GM23248 (cell line): ENCODE results near the gene HHIP. TPM values are rescaled to one million over a fixed set of nuclear protein-coding genes. Genes with fewer than 3 reads are reported as not detected.

Experiments used
- DNase-seq: peaks from one replicate; pipeline ENCODE4 v3.0.0-alpha.2; 2015
- H2AFZ ChIP-seq: fragments of 200-600 bp; sonication (generic); 2 replicates; pipeline ENCODE4 v1.6.1; 2016; ENCODE audit warnings: antibody characterized with exemption
- H3F3A ChIP-seq: fragments of 200-600 bp; sonication (generic); 2 replicates; pipeline ENCODE4 v1.6.1; 2016; ENCODE audit warnings: mild to moderate bottlenecking, antibody characterized with exemption, mixed run types; ENCODE audit not compliant: insufficient read depth
- H3K27ac ChIP-seq: fragments of 200-600 bp; sonication (generic); 2 replicates; pipeline ENCODE4 v1.5.1; 2016; ENCODE audit warnings: mild to moderate bottlenecking
- H3K27me3 ChIP-seq: fragments of 200-600 bp; sonication (generic); replicated peaks from 2 replicates; pipeline ENCODE4 v1.6.1; 2016; ENCODE audit warnings: mild to moderate bottlenecking; ENCODE audit not compliant: insufficient read depth
- H3K36me3 ChIP-seq: fragments of 200-600 bp; sonication (generic); 2 replicates; pipeline ENCODE4 v1.6.1; 2016; ENCODE audit warnings: low read depth, mild to moderate bottlenecking
- H3K4me1 ChIP-seq: fragments of 200-600 bp; sonication (generic); 2 replicates; pipeline ENCODE4 v1.6.1; 2016; ENCODE audit warnings: mild to moderate bottlenecking; ENCODE audit not compliant: insufficient read depth
- H3K4me2 ChIP-seq: fragments of 200-600 bp; sonication (generic); one replicate; pipeline ENCODE4 v1.6.1; 2016; ENCODE audit warnings: mild to moderate bottlenecking; ENCODE audit not compliant: unreplicated experiment
- H3K4me3 ChIP-seq: fragments of 200-600 bp; sonication (generic); 2 replicates; pipeline ENCODE4 v1.5.1; 2016; ENCODE audit warnings: mild to moderate bottlenecking
- H3K79me2 ChIP-seq: fragments of 200-600 bp; sonication (generic); 2 replicates; pipeline ENCODE4 v1.6.1; 2016; ENCODE audit warnings: mild to moderate bottlenecking; ENCODE audit not compliant: insufficient read depth
- H3K9ac ChIP-seq: fragments of 200-600 bp; sonication (generic); 2 replicates; pipeline ENCODE4 v1.6.1; 2016; ENCODE audit warnings: mild to moderate bottlenecking
- H3K9me2 ChIP-seq: fragments of 200-600 bp; sonication (generic); 2 replicates; pipeline ENCODE4 v1.6.1; 2016; ENCODE audit warnings: mixed run types, mild to moderate bottlenecking, moderate library complexity; ENCODE audit not compliant: insufficient read depth
- H3K9me3 ChIP-seq: fragments of 200-600 bp; sonication (generic); one replicate; pipeline ENCODE4 v1.6.1; 2017; ENCODE audit warnings: low read depth
- H4K20me1 ChIP-seq: fragments of 200-600 bp; sonication (generic); 2 replicates; pipeline ENCODE4 v1.6.0; 2016; ENCODE audit not compliant: insufficient read depth
- EZH2 ChIP-seq: fragments of 200-600 bp; sonication (generic); IDR thresholded peaks from 2 replicates; pipeline ENCODE4 v1.6.1; 2018; ENCODE audit warnings: antibody characterized with exemption, mild to moderate bottlenecking; ENCODE audit not compliant: insufficient read depth, poor library complexity, severe bottlenecking
- EZH2phosphoT487 ChIP-seq: fragments of 200-600 bp; sonication (generic); IDR thresholded peaks from 2 replicates; pipeline ENCODE4 v1.6.1; 2018; ENCODE audit warnings: antibody characterized with exemption, moderate library complexity, mild to moderate bottlenecking, low read depth; ENCODE audit not compliant: insufficient read depth
- whole genome bisulfite sequencing, 2 experiments: methylation state at CpG; one replicate each; pipeline ENCODE4 v1.1.6; 2015 to 2017; ENCODE audit warnings: low lambda C conversion rate in 2 of 2, low coverage in 1 of 2; ENCODE audit errors: missing lambda C conversion rate in 2 of 2; 5-methylcytosine and 5-hydroxymethylcytosine counted together
- in situ Hi-C: fragments of 300-500 bp; cut with MboI; formaldehyde crosslinking; loops from 2 replicates; pipeline ENCODE4 v1.15.0; 2020
- polyA plus RNA-seq: library from polyadenylated mRNA; unstranded; fragments of >200 nt; fragmentation: Nextera tagmentation; extraction: Ambion mirVana; gene quantifications from 2 replicates; pipeline ENCODE4 v1.2.1, GENCODE V29; 2016
- total RNA-seq: library from RNA; depleted of rRNA; stranded (reverse); fragments of >200 nt; shearing (Covaris generic); gene quantifications from 2 replicates; pipeline ENCODE4 v1.2.3, GENCODE V29; 2014

The HHIP gene
- total and polyA plus RNA-seq, 2 experiments from 2014 or later: under 0.01 to 0.06 TPM

DNA sequence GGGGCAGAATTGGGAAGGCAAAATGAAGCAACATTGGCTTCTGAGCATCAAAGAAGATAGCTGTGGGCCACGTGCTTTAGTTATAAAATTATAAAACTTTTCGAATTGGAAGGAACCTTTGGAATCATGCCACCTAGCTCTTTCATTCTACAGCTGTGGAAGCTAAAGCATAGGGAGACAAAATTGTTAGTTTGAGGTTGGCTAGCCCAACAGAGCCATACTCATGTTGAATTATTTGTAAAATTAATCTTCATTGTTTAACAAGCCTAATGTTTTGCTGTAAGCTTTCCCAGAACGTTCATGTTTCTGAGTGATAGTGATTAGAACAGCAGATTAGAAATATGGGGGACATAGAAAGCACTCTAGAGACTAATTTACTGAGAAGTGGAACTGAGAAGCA, 35.9 kb downstream of the HHIP start:
- no peak for TF ChIP-seq EZH2phosphoT487
- TF ChIP-seq EZH2: no peak
- in situ Hi-C loops: no loop called here
- H3K79me2 ChIP-seq: no peaks in the 10 kb centered on the region

DNA sequence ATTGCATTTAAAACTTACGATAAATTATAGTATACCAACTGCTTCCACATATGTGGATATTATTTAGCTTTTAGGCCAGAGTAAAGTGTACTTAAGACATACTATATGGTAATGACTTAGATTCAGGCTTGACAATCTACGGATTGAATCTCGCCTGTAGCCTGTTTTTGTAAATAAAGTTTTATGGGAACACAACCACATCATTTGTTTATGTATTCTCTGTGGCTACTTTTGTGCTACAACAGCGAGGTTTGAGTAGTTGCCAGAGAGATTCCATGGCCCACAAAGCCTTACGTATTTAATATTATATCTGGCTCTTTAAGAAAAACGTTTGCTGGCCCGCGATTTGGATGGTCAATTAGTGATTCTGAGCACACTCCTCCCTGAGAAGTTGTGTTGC, 37.6 kb downstream of the HHIP start:
- H4K20me1 ChIP-seq: no peaks in the 10 kb centered on the region
- no peaks in the 10 kb centered on the region for H3K9me3 ChIP-seq
- H3K4me1 ChIP-seq: no peaks in the 10 kb centered on the region
- TF ChIP-seq EZH2: no peak
- no peak for TF ChIP-seq EZH2phosphoT487
- no peak overlapping the region for H3K4me3 ChIP-seq
- H3K27ac ChIP-seq: no peak overlapping the region
- 89% methylated on average over 8 of the region's 8 CpGs for WGBS, 2 experiments
- no peaks in the 10 kb centered on the region for H3K79me2 ChIP-seq
- no peak overlapping the region for H3K9ac ChIP-seq
- in situ Hi-C loops: no loop called here
- no peak overlapping the region for H3K4me2 ChIP-seq
- H3K36me3 ChIP-seq: no peaks in the 10 kb centered on the region
- no peak overlapping the region for H2AFZ ChIP-seq
- H3K27me3 ChIP-seq: no peaks in the 10 kb centered on the region
- H3F3A ChIP-seq: no peaks in the 10 kb centered on the region
- DNase-seq: no peak
- H3K9me2 ChIP-seq: no peaks in the 10 kb centered on the region

More for the DNA sequence above, 35.9 kb downstream of the HHIP start:
- H3K9me3 ChIP-seq: no peaks in the 10 kb centered on the region
- H3K36me3 ChIP-seq: no peaks in the 10 kb centered on the region
- no peaks in the 10 kb centered on the region for H3K4me1 ChIP-seq
- no peak for DNase-seq
- H3K27me3 ChIP-seq: no peaks in the 10 kb centered on the region
- 5 to 7% methylated on average over 3 of the region's 3 CpGs for WGBS, 2 experiments
- no peaks in the 10 kb centered on the region for H4K20me1 ChIP-seq
- H2AFZ ChIP-seq: no peak overlapping the region
- no peak overlapping the region for H3K4me2 ChIP-seq
- no peaks in the 10 kb centered on the region for H3K9me2 ChIP-seq
- H3K9ac ChIP-seq: no peak overlapping the region
- H3F3A ChIP-seq: no peaks in the 10 kb centered on the region
- no peak overlapping the region for H3K27ac ChIP-seq
- no peak overlapping the region for H3K4me3 ChIP-seq

DNA sequence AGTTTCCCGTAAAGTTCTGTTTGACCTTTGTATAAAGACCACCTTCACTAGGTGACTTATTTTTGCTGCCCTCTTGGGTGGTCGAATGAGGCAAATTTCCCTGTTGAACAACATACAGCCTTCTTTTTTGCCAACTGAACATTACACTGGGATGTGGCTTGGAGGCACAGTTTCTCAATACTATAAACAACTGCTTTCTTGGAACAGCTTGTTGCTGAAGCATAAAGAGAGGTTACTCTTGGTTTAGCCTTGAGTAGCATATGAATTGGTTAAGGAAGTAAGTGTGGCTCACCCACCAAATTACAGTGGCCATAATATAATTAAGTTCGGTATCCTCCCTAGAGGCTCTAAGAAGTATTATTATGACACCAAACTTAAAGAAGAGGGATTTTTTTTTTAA, 40.0 kb downstream of the HHIP start:
- WGBS, 2 experiments: 64 to 65% methylated on average over 3 of the region's 3 CpGs

DNA sequence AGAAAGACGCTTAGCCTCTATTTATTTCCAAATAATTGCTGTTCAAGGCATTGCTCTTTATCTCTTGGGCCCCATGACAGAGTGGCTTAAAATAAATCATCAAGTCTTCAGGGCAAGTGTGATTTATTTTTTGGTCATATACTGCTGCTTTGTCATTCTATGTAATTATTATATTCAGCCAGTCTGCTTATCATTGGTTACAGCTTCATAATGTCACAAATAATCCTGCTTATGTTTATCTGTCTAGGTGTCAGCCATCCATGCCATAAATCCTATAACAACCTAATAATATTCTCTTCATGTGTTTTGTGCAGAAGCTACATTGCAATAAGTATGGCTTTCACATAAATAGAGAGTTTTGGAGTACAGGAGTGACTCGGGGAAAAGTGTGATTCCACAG, 41.0 kb downstream of the HHIP start:
- no peaks in the 10 kb centered on the region for H3K9me3 ChIP-seq
- no peaks in the 10 kb centered on the region for H4K20me1 ChIP-seq
- no peak for TF ChIP-seq EZH2phosphoT487
- TF ChIP-seq EZH2: no peak
- no peaks in the 10 kb centered on the region for H3K36me3 ChIP-seq
- no peak for DNase-seq
- 44 to 47% methylated on average over 2 of the region's 2 CpGs for WGBS, 2 experiments
- H3K4me2 ChIP-seq: no peak overlapping the region
- no peaks in the 10 kb centered on the region for H3K27me3 ChIP-seq
- H3K4me3 ChIP-seq: no peak overlapping the region
- no peak overlapping the region for H3K27ac ChIP-seq
- no peaks in the 10 kb centered on the region for H3K4me1 ChIP-seq
- H3K9me2 ChIP-seq: no peaks in the 10 kb centered on the region
- H2AFZ ChIP-seq: no peak overlapping the region
- in situ Hi-C loops: no loop called here
- H3F3A ChIP-seq: no peaks in the 10 kb centered on the region
- H3K9ac ChIP-seq: no peak overlapping the region
- H3K79me2 ChIP-seq: no peaks in the 10 kb centered on the region

More for the DNA sequence above, 40.0 kb downstream of the HHIP start:
- H3K79me2 ChIP-seq: no peaks in the 10 kb centered on the region
- no peaks in the 10 kb centered on the region for H4K20me1 ChIP-seq
- H3K4me1 ChIP-seq: no peaks in the 10 kb centered on the region
- TF ChIP-seq EZH2 (no peak), EZH2phosphoT487 (no peak)
- H3K4me2 ChIP-seq: no peak overlapping the region
- no peaks in the 10 kb centered on the region for H3K27me3 ChIP-seq
- H3K9me2 ChIP-seq: no peaks in the 10 kb centered on the region
- no peak overlapping the region for H3K4me3 ChIP-seq
- H3K9ac ChIP-seq: no peak overlapping the region
- in situ Hi-C loops: no loop called here
- H3K27ac ChIP-seq: no peak overlapping the region
- H3K9me3 ChIP-seq: no peaks in the 10 kb centered on the region
- H3F3A ChIP-seq: no peaks in the 10 kb centered on the region
- DNase-seq: no peak
- H3K36me3 ChIP-seq: no peaks in the 10 kb centered on the region
- H2AFZ ChIP-seq: no peak overlapping the region

DNA sequence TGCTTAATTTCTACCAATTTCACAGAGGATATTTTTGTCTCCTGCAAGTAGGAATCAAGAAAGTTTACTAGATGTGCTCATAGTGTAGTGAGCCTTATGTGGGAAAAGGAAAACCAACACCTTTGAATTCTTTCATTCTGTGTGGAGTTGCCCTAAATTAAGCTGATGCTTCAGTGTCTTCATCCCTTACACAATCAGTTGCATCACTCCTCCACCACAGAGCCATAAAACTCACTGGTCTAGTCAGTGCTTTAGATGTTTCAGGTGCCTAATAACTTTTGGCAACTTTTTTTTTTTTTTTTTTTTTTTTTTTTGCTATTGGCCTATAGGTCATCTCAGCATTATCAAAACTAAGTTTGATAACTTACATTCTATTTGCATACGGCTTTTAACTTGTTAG, 41.5 kb downstream of the HHIP start:
- Histone ChIP-seq H2AFZ (no peak overlapping the region), H3K79me2 (no peaks in the 10 kb centered on the region), H3K4me1 (no peaks in the 10 kb centered on the region), H3K9me3 (no peaks in the 10 kb centered on the region), H3K4me2 (no peak overlapping the region), H3K9ac (no peak overlapping the region), H3K27ac (no peak overlapping the region), H3F3A (no peaks in the 10 kb centered on the region), H3K9me2 (no peaks in the 10 kb centered on the region), H3K27me3 (no peaks in the 10 kb centered on the region), H4K20me1 (no peaks in the 10 kb centered on the region), H3K4me3 (no peak overlapping the region), H3K36me3 (no peaks in the 10 kb centered on the region)
- DNase-seq: no peak
- in situ Hi-C loops: no loop called here
- 56 to 60% methylated on average over 1 of the region's 1 CpG for WGBS, 2 experiments
- TF ChIP-seq EZH2: no peak
- no peak for TF ChIP-seq EZH2phosphoT487
